Natural killer cell (primary cell): ENCODE data around the gene ZEB1. TPM values are rescaled to one million over a fixed set of nuclear protein-coding genes. Genes with fewer than 3 reads are reported as not detected.

ENCODE experiments used
- ATAC-seq, 3 donors: fragments of 150-1000 bp in 2 of 3; fragments of 200-7000 bp in 1 of 3; cut with Tn5 transposase; 1 replicate in 1 of 3; 2 replicates in 2 of 3; pipeline ENCODE4 v1.10.0; 2021; ENCODE audit warnings: mild to moderate bottlenecking in 2 of 3, moderate library complexity in 2 of 3
- DNase-seq, 2 donors: peaks; one replicate each; pipeline versions ENCODE4 v3.0.0 to v3.0.0-alpha.2; 2013 to 2021; ENCODE audit warnings: mixed read lengths in 1 of 2
- H3K27ac ChIP-seq: one replicate; pipeline ENCODE4 v1.5.1; 2013; ENCODE audit warnings: mild to moderate bottlenecking, low read length
- H3K27me3 ChIP-seq: one replicate; pipeline ENCODE4 v1.6.1; 2013; ENCODE audit warnings: low read length; ENCODE audit not compliant: control insufficient read depth, insufficient read depth
- H3K36me3 ChIP-seq: one replicate; pipeline ENCODE4 v1.6.1; 2013; ENCODE audit warnings: low read length; ENCODE audit not compliant: control insufficient read depth, insufficient read depth
- H3K4me1 ChIP-seq: one replicate; pipeline ENCODE4 v1.6.1; 2013; ENCODE audit warnings: low read length; ENCODE audit not compliant: control insufficient read depth, insufficient read depth
- H3K4me3 ChIP-seq: one replicate; pipeline ENCODE4 v1.5.1; 2013; ENCODE audit warnings: low read length
- H3K9me3 ChIP-seq: one replicate; pipeline ENCODE4 v1.6.1; 2013; ENCODE audit warnings: low read length; ENCODE audit not compliant: control insufficient read depth, insufficient read depth
- H3K27ac Mint-ChIP-seq, 2 donors: one replicate each; pipeline ENCODE4 v1.8.0; 2022; ENCODE audit warnings: mild to moderate bottlenecking in 2 of 2, mixed read lengths in 2 of 2, moderate library complexity in 1 of 2
- H3K27me3 Mint-ChIP-seq, 2 donors: one replicate each; pipeline ENCODE4 v1.8.0; 2022; ENCODE audit warnings: low read depth in 2 of 2, mixed read lengths in 2 of 2
- H3K36me3 Mint-ChIP-seq: one replicate; pipeline ENCODE4 v1.8.0; 2022; ENCODE audit warnings: mixed read lengths
- H3K4me1 Mint-ChIP-seq, 2 donors: one replicate each; pipeline ENCODE4 v1.8.0; 2022; ENCODE audit warnings: mixed read lengths in 2 of 2
- H3K4me3 Mint-ChIP-seq: one replicate; pipeline ENCODE4 v1.8.0; 2022; ENCODE audit warnings: mild to moderate bottlenecking, moderate library complexity, mixed read lengths
- H3K9me3 Mint-ChIP-seq, 2 donors: one replicate each; pipeline ENCODE4 v1.8.0; 2022; ENCODE audit warnings: mixed read lengths in 2 of 2
- WGBS: methylation state at CpG from one replicate; pipeline ENCODE4 v1.1.7; 2013; ENCODE audit warnings: missing lambda C conversion rate; ENCODE audit not compliant: insufficient coverage; 5-methylcytosine and 5-hydroxymethylcytosine counted together
- intact Hi-C: fragments of 100-400 bp; cut with micrococcal nuclease; formaldehyde crosslinking; loops from one replicate; pipeline ENCODE4 v1.14.2; 2022
- total RNA-seq, 4 donors: library from RNA; stranded (reverse); fragments of 120-200 nt in 1 of 4; gene quantifications; one replicate each; pipeline versions ENCODE4 v1.2.3 to v1.2.4, GENCODE V29; 2013 to 2022
- TF ChIP-seq, protein P1 (sequence below): fragments of 200-600 bp; IDR thresholded peaks from one replicate; pipeline ENCODE4 v1.8.0; 2022; ENCODE audit warnings: antibody characterized with exemption

The ZEB1 gene
- total RNA-seq, 3 donors from 2014 or later (not counting 1 experiment from before 2014, with no cell fraction given), result 29.3 to 30.6 (median 29.7) TPM

DNA sequence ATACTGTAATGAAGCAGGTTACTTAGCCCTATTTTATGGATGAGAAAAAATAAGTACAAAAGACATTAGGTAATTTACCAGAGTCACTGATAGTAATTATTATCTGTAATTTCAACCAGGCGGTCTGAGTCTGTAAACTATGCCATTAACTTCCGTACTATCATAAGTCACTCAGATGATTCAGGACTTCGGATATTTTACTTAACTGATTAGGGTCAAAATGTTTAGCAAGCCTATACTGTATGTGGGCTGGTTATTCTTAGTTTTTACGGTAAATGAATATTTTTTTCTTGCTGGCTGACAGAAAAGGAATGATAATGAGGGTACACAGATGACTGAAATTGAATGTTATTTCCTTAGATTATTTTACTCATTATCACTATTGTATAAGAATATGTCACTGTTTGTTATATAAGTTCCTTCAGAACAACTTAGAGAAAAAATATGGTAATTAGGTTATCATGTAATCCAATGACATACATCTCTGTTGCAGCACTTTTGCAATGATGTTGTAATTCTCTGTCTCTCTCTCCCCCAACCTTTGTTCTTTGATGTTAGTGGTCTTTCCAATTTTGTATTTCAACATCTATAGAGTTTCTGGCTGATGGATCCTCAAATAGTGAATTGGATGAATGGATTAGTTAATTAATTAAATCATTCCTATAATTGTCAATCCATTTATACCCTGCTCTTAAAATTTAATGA, 165.6 kb downstream of the ZEB1 start:
- no peak for DNase-seq
- no peak for ATAC-seq
- TF ChIP-seq, protein P1, sequence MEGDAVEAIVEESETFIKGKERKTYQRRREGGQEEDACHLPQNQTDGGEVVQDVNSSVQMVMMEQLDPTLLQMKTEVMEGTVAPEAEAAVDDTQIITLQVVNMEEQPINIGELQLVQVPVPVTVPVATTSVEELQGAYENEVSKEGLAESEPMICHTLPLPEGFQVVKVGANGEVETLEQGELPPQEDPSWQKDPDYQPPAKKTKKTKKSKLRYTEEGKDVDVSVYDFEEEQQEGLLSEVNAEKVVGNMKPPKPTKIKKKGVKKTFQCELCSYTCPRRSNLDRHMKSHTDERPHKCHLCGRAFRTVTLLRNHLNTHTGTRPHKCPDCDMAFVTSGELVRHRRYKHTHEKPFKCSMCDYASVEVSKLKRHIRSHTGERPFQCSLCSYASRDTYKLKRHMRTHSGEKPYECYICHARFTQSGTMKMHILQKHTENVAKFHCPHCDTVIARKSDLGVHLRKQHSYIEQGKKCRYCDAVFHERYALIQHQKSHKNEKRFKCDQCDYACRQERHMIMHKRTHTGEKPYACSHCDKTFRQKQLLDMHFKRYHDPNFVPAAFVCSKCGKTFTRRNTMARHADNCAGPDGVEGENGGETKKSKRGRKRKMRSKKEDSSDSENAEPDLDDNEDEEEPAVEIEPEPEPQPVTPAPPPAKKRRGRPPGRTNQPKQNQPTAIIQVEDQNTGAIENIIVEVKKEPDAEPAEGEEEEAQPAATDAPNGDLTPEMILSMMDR, result no peak
- Mint-ChIP-seq H3K9me3 (peaks cover 0 to 3% of the 10 kb centered on the region in 2 donors), H3K36me3 (no peaks in the 10 kb centered on the region), H3K4me1 (no peaks in the 10 kb centered on the region), H3K4me3 (no peak overlapping the region), H3K27ac (no peak overlapping the region), H3K27me3 (no peaks in the 10 kb centered on the region)
- no peaks in the 10 kb centered on the region for H3K36me3 ChIP-seq
- no peak overlapping the region for H3K27ac ChIP-seq
- intact Hi-C loops, result no loop called here
- WGBS, result 98% methylated on average over 4 of the region's 4 CpGs
- no peaks in the 10 kb centered on the region for H3K9me3 ChIP-seq
- no peaks in the 10 kb centered on the region for H3K27me3 ChIP-seq
- no peak overlapping the region for H3K4me3 ChIP-seq
- no peaks in the 10 kb centered on the region for H3K4me1 ChIP-seq

DNA sequence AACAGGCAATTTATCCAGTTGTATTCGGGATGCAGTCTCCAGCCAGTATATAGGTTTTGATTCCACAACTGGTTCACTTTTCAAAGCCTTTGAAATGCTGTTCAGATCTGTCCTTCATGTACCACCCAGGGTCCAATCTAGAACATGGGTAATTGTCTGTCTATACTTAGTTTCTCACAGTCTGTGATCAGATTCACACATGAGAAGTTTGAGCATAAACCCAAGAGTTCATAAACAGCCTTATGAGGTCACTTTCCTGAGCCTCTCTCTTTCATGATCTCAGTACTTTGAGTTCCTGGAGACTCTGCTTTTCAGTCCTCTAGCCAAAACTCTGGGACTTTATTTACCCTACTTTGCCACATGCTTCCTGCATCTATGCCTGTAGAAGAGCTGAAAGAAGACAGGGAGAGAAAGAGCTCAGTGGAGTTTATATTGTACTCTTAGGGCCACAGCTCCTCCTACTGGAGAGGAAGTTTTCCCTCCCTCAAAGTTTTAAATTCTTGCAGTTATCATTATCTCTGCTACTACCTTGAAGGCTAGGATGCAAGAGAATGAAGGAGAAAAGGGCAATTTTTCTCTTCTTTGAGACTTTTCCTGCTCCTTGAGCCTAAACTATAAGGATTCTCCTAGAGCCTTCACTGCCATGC, 172.0 kb downstream of the ZEB1 start:
- WGBS, result 91% methylated on average over 1 of the region's 1 CpG

DNA sequence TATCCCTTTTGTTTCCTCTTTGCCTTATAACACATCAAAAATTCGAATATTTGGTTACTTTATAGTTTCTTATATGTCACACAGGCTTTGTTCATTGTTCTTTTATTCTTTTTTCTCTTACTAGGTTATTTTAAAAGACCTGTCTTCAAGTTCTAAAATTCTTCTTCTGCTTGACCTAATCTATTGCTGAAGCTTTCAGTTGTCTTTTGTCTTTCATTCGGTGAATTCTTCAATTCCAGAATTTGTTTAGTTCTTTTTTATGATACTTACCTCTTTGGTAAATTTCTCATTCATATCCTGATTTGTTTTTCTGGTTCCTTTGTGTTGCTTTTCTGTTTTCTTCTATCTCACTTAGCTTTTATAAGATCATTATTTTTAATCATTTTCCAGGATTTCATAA, 188.4 kb downstream of the ZEB1 start:
- peaks cover 41% of the 10 kb centered on the region for H3K36me3 Mint-ChIP-seq
- H3K9me3 Mint-ChIP-seq, result peaks cover 9 to 20% of the 10 kb centered on the region in 2 donors
- Histone ChIP-seq H3K27ac (no peak overlapping the region), H3K27me3 (no peaks in the 10 kb centered on the region), H3K36me3 (peaks cover 24% of the 10 kb centered on the region), H3K9me3 (peaks cover 8% of the 10 kb centered on the region), H3K4me1 (peaks cover 3% of the 10 kb centered on the region), H3K4me3 (no peak overlapping the region)
- no peak overlapping the region for H3K27ac Mint-ChIP-seq
- peaks cover 0 to 6% of the 10 kb centered on the region in 2 donors for H3K4me1 Mint-ChIP-seq
- DNase-seq (no peak), ATAC-seq (no peak)
- no peaks in the 10 kb centered on the region for H3K27me3 Mint-ChIP-seq
- WGBS, result no CpG with 5 or more reads among the region's 2 CpGs
- TF ChIP-seq, protein P1, result no peak
- intact Hi-C loops, result no loop called here
- no peak overlapping the region for H3K4me3 Mint-ChIP-seq

More for the DNA sequence above, 172.0 kb downstream of the ZEB1 start:
- Mint-ChIP-seq H3K4me3 (no peak overlapping the region), H3K9me3 (peaks cover 0 to 7% of the 10 kb centered on the region in 2 donors), H3K27ac (no peak overlapping the region), H3K36me3 (no peaks in the 10 kb centered on the region), H3K4me1 (no peaks in the 10 kb centered on the region), H3K27me3 (no peaks in the 10 kb centered on the region)
- no peak overlapping the region for H3K27ac ChIP-seq
- no peaks in the 10 kb centered on the region for H3K9me3 ChIP-seq
- DNase-seq (peak in 1 of 2 donors; percentile 64), ATAC-seq (peak in 2 of 3 donors; percentile 47 to 49)
- H3K36me3 ChIP-seq, result no peaks in the 10 kb centered on the region
- intact Hi-C loops, result loop anchor here (1.0 to 10.0 kb wide), 2 partner anchors 406 to 707 kb away; no protein-coding TSS in a partner anchor
- H3K4me1 ChIP-seq, result no peaks in the 10 kb centered on the region
- H3K4me3 ChIP-seq, result no peak overlapping the region
- H3K27me3 ChIP-seq, result no peaks in the 10 kb centered on the region
- TF ChIP-seq, protein P1, result peak; percentile 29
